Epithelial cell of proximal tubule (primary cell): Measurements from ENCODE around the gene CTU1. TPM values are rescaled to one million over a fixed set of nuclear protein-coding genes. Genes with fewer than 3 reads are reported as not detected.
A peak's percentile ranks its signal among the peaks of the same experiment; 100 is the strongest.

Source experiments
- DNase-seq: peaks from one replicate; pipeline ENCODE4 v3.0.0-alpha.2; 2011; ENCODE audit warnings: low read depth
- H3K4me3 ChIP-seq: 2 replicates; pipeline ENCODE4 v1.5.1; 2011; ENCODE audit warnings: low read depth, mild to moderate bottlenecking, low read length
- CTCF ChIP-seq: conservative IDR thresholded peaks from 2 replicates; pipeline ENCODE4 v1.5.1; 2012; ENCODE audit warnings: low read depth, mild to moderate bottlenecking, low read length
- total RNA-seq: library from RNA; depleted of rRNA; stranded (reverse); fragments of >200 nt; gene quantifications from 2 replicates; pipeline ENCODE4 v1.2.3, GENCODE V29; 2015

CTU1 gene
- total RNA-seq: 12.5 and 21.5 TPM in 2 replicates

- peak within 1 kb of the TSS; percentile 93 for H3K4me3 ChIP-seq
- DNase-seq: peak; percentile 92
- TF ChIP-seq CTCF: no peak
Observed at GRCh38 chr19:51108066-51108804, at the start of gene CTU1. Gene CTU1 (minus strand): TSS chr19:51108409. CDS start chr19:51104569, 3,840 bp downstream.

- no peak overlapping the region for H3K4me3 ChIP-seq
- no peak for DNase-seq
- no peak for TF ChIP-seq CTCF
Observed at GRCh38 chr19:51157265-51157664, 49.1 kb upstream of the CTU1 start.

GRCh38 chr19:51156710-51157109 lies 48.5 kb upstream of the CTU1 start:
- TF ChIP-seq CTCF: no peak
- no peak for DNase-seq
- no peak overlapping the region for H3K4me3 ChIP-seq

- no peak for TF ChIP-seq CTCF
- no peak for DNase-seq
Observed at GRCh38 chr19:51150627-51151026, 42.4 kb upstream of the CTU1 start.

GRCh38 chr19:51148580-51148979 lies 40.4 kb upstream of the CTU1 start:
- no peak for DNase-seq
- H3K4me3 ChIP-seq: no peak overlapping the region
- no peak for TF ChIP-seq CTCF

More at GRCh38 chr19:51150627-51151026, 42.4 kb upstream of the CTU1 start:
- H3K4me3 ChIP-seq: no peak overlapping the region

- no peak for TF ChIP-seq CTCF
- DNase-seq: no peak
- H3K4me3 ChIP-seq: no peak overlapping the region
Observed at GRCh38 chr19:51147663-51148062, 39.5 kb upstream of the CTU1 start.

GRCh38 chr19:51146751-51147150 lies 38.5 kb upstream of the CTU1 start:
- no peak overlapping the region for H3K4me3 ChIP-seq
- no peak for DNase-seq
- TF ChIP-seq CTCF: no peak
